Liver (tissue), 9 donors: ENCODE data around the gene CEP76. TPM values are rescaled to one million over a fixed set of nuclear protein-coding genes. Genes with fewer than 3 reads are reported as not detected.

Source experiments
- DNase-seq: peaks from one replicate; pipeline ENCODE4 v3.0.0-alpha.2; 2017; ENCODE audit warnings: low spot score
- H3K27ac ChIP-seq, 2 donors: one replicate each; pipeline ENCODE4 v1.7.0; 2013; ENCODE audit warnings: inconsistent platforms in 2 of 2, low read length in 2 of 2, control low read depth in 1 of 2, low read depth in 1 of 2, mild to moderate bottlenecking in 1 of 2
- H3K27me3 ChIP-seq, 4 donors: one replicate each; pipeline versions ENCODE4 v1.6.1 to v1.7.0; 2013; ENCODE audit warnings: low read length in 3 of 4, inconsistent platforms in 1 of 4, mild to moderate bottlenecking in 1 of 4, moderate library complexity in 1 of 4; ENCODE audit not compliant: control insufficient read depth in 4 of 4, insufficient read depth in 4 of 4
- H3K36me3 ChIP-seq, 4 donors: one replicate each; pipeline versions ENCODE4 v1.6.1 to v1.7.0; 2013; ENCODE audit warnings: low read length in 3 of 4, mild to moderate bottlenecking in 3 of 4, low read depth in 1 of 4, moderate library complexity in 1 of 4; ENCODE audit not compliant: control insufficient read depth in 4 of 4, insufficient read depth in 3 of 4
- H3K4me1 ChIP-seq, 4 donors: one replicate each; pipeline versions ENCODE4 v1.6.1 to v1.7.0; 2013; ENCODE audit warnings: low read length in 3 of 4, mild to moderate bottlenecking in 3 of 4, moderate library complexity in 1 of 4; ENCODE audit not compliant: control insufficient read depth in 4 of 4, insufficient read depth in 4 of 4
- H3K4me3 ChIP-seq, 3 donors: one replicate each; pipeline versions ENCODE4 v1.6.1 to v1.7.0; 2013; ENCODE audit warnings: low read length in 3 of 3, control low read depth in 1 of 3, low read depth in 1 of 3, mild to moderate bottlenecking in 1 of 3
- H3K9ac ChIP-seq, 2 donors: one replicate each; pipeline ENCODE4 v1.7.0; 2013; ENCODE audit warnings: low read length in 2 of 2, mild to moderate bottlenecking in 2 of 2, moderate library complexity in 2 of 2, control low read depth in 1 of 2, low read depth in 1 of 2
- H3K9me3 ChIP-seq, 4 donors: one replicate each; pipeline versions ENCODE4 v1.6.1 to v1.7.0; 2013; ENCODE audit warnings: low read length in 3 of 4; ENCODE audit not compliant: control insufficient read depth in 4 of 4
- EGR1 ChIP-seq, 2 donors: IDR thresholded peaks; 2 replicates each; pipeline ENCODE4 v1.6.1; 2016 to 2018; ENCODE audit warnings: antibody characterized with exemption in 2 of 2, low read depth in 2 of 2
- HNF4G ChIP-seq: IDR thresholded peaks from 2 replicates; pipeline ENCODE4 v1.6.1; 2016; ENCODE audit warnings: antibody characterized with exemption
- JUND ChIP-seq, 2 donors: IDR thresholded peaks; 2 replicates each; pipeline ENCODE4 v1.6.1; 2016; ENCODE audit warnings: antibody characterized with exemption in 2 of 2
- NR2F2 ChIP-seq: IDR thresholded peaks from 2 replicates; pipeline ENCODE4 v1.6.1; 2016; ENCODE audit warnings: antibody characterized with exemption
- RAD21 ChIP-seq, 2 donors: IDR thresholded peaks; 2 replicates each; pipeline ENCODE4 v1.6.1; 2016; ENCODE audit warnings: antibody characterized with exemption in 2 of 2, mild to moderate bottlenecking in 2 of 2
- SP1 ChIP-seq: IDR thresholded peaks from 2 replicates; pipeline ENCODE4 v1.6.1; 2018; ENCODE audit warnings: antibody characterized with exemption, mild to moderate bottlenecking
- TAF1 ChIP-seq: conservative IDR thresholded peaks from 2 replicates; pipeline ENCODE4 v1.6.1; 2016; ENCODE audit warnings: antibody characterized with exemption, mild to moderate bottlenecking
- YY1 ChIP-seq: IDR thresholded peaks from 2 replicates; pipeline ENCODE4 v1.6.1; 2016; ENCODE audit warnings: antibody characterized with exemption, mild to moderate bottlenecking
- WGBS: extraction: QIAGEN DNeasy Blood & Tissue Kit; methylation state at CpG from one replicate; pipeline ENCODE4 v1.1.7; 2013; 5-methylcytosine and 5-hydroxymethylcytosine counted together
- polyA plus RNA-seq, 2 donors: library from polyadenylated mRNA; stranded (reverse) in 1 of 2; unstranded in 1 of 2; fragments of 200-250 nt in 1 of 2; fragments of >200 nt in 1 of 2; fragmentation: Nextera tagmentation in 1 of 2; extraction: Ambion mirVana in 1 of 2; gene quantifications; one replicate each; pipeline versions ENCODE4 v1.2.1 to v1.2.3, GENCODE V29; 2013 to 2015
- total RNA-seq, 2 donors: library from RNA; depleted of rRNA; stranded (reverse); fragments of >200 nt; gene quantifications; one replicate each; pipeline ENCODE4 v1.2.3, GENCODE V29; 2014
- TF ChIP-seq, protein P1 (sequence below): fragments of 150-350 bp; IDR thresholded peaks from 2 replicates; pipeline ENCODE4 v1.5.1; 2017; ENCODE audit warnings: improper control_type of control experiment, low read depth, low read length; ENCODE audit not compliant: missing input control
- TF ChIP-seq, protein P2 (sequence below): IDR thresholded peaks from 2 replicates; pipeline ENCODE4 v1.6.1; 2016; ENCODE audit warnings: antibody characterized with exemption, mild to moderate bottlenecking
- TF ChIP-seq, protein P3 (sequence below): IDR thresholded peaks from 2 replicates; pipeline ENCODE4 v1.6.1; 2016; ENCODE audit warnings: antibody characterized with exemption
- TF ChIP-seq, protein P4 (sequence below): IDR thresholded peaks from 2 replicates; pipeline ENCODE4 v1.6.1; 2016; ENCODE audit warnings: antibody characterized with exemption
- donor health status: healthy.
- donor health status: healthy.
- donor health status: healthy.
- donor health status: healthy.
- donor health status: healthy.

CEP76 gene, protein sequence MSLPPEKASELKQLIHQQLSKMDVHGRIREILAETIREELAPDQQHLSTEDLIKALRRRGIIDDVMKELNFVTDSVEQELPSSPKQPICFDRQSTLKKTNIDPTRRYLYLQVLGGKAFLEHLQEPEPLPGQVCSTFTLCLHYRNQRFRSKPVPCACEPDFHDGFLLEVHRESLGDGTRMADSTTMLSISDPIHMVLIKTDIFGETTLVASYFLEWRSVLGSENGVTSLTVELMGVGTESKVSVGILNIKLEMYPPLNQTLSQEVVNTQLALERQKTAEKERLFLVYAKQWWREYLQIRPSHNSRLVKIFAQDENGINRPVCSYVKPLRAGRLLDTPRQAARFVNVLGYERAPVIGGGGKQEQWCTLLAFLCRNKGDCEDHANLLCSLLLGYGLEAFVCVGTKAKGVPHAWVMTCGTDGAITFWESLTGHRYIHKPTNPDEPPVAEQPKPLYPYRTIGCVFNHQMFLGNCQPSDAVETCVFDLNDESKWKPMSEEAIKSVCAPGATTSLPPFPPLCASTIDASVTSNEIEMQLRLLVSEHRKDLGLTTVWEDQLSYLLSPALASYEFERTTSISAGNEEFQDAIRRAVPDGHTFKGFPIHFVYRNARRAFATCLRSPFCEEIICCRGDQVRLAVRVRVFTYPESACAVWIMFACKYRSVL
- total RNA-seq (10 to 100 TPM in 1 of 2 donors, 1 to 10 TPM in 1; 6.4 to 11.8 TPM), polyA plus RNA-seq (1 to 10 TPM; 1.3 to 2.1 TPM)

DNA sequence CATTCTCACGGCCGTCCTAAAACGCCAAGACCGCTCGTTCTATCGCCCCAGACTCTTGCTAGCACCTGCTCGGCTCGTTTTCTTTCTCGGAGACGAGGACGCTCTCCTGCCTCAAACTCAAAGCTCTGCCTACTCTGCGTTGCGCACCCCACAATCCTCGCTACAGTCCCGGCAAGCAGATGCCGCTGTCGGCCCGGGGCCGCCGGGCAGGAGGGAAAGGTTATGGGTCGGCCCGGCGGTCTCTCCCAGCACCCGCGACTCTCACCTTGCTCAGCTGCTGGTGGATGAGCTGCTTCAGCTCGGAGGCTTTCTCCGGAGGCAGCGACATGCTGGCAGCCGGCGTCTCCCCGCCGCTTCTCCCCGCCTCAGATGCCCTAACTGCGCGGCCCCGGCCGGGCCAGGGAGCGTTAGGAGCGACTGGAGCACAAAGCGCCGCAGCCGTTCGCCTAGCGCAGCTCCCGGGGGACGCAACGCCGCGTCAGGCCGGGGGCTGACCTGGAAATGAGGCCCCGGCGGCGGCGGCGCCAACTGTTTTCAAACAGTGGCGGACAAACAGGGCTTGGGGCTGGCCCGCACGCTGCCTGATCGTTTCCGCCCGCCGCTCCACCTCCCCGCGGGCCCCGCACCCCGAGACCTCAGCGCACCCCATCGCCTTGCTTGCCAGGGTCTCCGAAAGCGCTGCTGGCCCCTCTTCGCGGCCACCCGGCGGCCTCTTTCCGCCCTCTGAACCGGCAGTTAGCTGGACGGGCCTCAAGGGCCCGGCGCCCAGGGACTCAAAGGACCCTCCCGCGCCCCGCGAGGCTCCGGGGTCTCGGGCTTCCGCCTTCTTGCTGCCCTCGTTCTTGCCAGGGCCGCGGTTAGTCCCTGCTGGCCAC, at the start of gene CEP76, which contains the start of gene PSMG2:
CEP76 (minus strand) TSS at position 503 of the 875 bp plus-strand sequence; CDS start at position 328, 175 bp downstream.
PSMG2 (plus strand) TSS at position 822 of the 875 bp plus-strand sequence. CDS start 66 bp downstream, outside the sequence.
- Histone ChIP-seq H3K9ac (peak within 1 kb of the TSS; percentile 89 to 94), H3K4me3 (peak within 1 kb of the TSS; percentile 90 to 98 (median 90)), H3K9me3 (no peaks in the 10 kb centered on the region), H3K4me1 (peaks cover 11 to 35% (median 18%) of the 10 kb centered on the region in 4 donors), H3K27ac (peak within 1 kb of the TSS; percentile 89 to 94), H3K36me3 (peaks cover 3 to 13% (median 6%) of the 10 kb centered on the region in 4 donors), H3K27me3 (no peaks in the 10 kb centered on the region)
- under 1% methylated on average over 89 of the region's 89 CpGs for WGBS
- DNase-seq, result peak; percentile 88
- no peak for TF ChIP-seq RAD21 (IDR thresholded peaks at IDR 0.05)
- no peak for TF ChIP-seq HNF4G
- peak; percentile 25 for TF ChIP-seq SP1
- TF ChIP-seq TAF1, result peak; percentile 88
- TF ChIP-seq, protein P1, sequence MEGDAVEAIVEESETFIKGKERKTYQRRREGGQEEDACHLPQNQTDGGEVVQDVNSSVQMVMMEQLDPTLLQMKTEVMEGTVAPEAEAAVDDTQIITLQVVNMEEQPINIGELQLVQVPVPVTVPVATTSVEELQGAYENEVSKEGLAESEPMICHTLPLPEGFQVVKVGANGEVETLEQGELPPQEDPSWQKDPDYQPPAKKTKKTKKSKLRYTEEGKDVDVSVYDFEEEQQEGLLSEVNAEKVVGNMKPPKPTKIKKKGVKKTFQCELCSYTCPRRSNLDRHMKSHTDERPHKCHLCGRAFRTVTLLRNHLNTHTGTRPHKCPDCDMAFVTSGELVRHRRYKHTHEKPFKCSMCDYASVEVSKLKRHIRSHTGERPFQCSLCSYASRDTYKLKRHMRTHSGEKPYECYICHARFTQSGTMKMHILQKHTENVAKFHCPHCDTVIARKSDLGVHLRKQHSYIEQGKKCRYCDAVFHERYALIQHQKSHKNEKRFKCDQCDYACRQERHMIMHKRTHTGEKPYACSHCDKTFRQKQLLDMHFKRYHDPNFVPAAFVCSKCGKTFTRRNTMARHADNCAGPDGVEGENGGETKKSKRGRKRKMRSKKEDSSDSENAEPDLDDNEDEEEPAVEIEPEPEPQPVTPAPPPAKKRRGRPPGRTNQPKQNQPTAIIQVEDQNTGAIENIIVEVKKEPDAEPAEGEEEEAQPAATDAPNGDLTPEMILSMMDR, result peak; percentile 7
- no peak for TF ChIP-seq JUND (IDR thresholded peaks at IDR 0.05)
- TF ChIP-seq, protein P2, sequence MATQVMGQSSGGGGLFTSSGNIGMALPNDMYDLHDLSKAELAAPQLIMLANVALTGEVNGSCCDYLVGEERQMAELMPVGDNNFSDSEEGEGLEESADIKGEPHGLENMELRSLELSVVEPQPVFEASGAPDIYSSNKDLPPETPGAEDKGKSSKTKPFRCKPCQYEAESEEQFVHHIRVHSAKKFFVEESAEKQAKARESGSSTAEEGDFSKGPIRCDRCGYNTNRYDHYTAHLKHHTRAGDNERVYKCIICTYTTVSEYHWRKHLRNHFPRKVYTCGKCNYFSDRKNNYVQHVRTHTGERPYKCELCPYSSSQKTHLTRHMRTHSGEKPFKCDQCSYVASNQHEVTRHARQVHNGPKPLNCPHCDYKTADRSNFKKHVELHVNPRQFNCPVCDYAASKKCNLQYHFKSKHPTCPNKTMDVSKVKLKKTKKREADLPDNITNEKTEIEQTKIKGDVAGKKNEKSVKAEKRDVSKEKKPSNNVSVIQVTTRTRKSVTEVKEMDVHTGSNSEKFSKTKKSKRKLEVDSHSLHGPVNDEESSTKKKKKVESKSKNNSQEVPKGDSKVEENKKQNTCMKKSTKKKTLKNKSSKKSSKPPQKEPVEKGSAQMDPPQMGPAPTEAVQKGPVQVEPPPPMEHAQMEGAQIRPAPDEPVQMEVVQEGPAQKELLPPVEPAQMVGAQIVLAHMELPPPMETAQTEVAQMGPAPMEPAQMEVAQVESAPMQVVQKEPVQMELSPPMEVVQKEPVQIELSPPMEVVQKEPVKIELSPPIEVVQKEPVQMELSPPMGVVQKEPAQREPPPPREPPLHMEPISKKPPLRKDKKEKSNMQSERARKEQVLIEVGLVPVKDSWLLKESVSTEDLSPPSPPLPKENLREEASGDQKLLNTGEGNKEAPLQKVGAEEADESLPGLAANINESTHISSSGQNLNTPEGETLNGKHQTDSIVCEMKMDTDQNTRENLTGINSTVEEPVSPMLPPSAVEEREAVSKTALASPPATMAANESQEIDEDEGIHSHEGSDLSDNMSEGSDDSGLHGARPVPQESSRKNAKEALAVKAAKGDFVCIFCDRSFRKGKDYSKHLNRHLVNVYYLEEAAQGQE, result peak; percentile 72
- no peak for TF ChIP-seq NR2F2
- TF ChIP-seq, protein P3, sequence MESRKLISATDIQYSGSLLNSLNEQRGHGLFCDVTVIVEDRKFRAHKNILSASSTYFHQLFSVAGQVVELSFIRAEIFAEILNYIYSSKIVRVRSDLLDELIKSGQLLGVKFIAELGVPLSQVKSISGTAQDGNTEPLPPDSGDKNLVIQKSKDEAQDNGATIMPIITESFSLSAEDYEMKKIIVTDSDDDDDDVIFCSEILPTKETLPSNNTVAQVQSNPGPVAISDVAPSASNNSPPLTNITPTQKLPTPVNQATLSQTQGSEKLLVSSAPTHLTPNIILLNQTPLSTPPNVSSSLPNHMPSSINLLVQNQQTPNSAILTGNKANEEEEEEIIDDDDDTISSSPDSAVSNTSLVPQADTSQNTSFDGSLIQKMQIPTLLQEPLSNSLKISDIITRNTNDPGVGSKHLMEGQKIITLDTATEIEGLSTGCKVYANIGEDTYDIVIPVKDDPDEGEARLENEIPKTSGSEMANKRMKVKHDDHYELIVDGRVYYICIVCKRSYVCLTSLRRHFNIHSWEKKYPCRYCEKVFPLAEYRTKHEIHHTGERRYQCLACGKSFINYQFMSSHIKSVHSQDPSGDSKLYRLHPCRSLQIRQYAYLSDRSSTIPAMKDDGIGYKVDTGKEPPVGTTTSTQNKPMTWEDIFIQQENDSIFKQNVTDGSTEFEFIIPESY, result peak; percentile 43
- TF ChIP-seq YY1, result peak; percentile 62

DNA sequence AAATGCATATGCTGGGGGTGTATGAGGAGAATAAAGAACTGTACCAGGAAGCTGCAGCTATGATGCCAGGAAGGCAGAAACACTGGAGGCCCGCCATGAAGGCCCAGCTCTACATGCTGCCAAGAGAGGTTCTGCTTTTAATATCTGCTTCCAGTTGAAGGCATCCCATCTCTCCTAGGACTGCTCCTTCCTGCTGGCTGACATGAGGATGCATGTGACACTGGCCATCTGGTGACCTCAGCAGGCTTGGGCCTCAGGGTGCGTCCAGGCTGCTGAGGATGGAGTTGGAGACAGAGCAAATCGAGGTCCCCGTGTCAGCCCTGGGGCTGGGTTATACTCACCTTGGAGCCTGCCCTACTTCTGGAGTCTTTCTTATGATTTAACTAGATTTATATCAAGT, 49.4 kb upstream of the CEP76 start:
- WGBS, result 82% methylated on average over 4 of the region's 4 CpGs
- DNase-seq, result no peak
- Histone ChIP-seq H3K9me3 (no peaks in the 10 kb centered on the region), H3K36me3 (no peaks in the 10 kb centered on the region), H3K4me3 (no peak overlapping the region), H3K27me3 (no peaks in the 10 kb centered on the region), H3K4me1 (no peaks in the 10 kb centered on the region), H3K9ac (no peak overlapping the region), H3K27ac (no peak overlapping the region)
- TF ChIP-seq EGR1 (IDR thresholded peaks at IDR 0.05; ENCODE audit: low read depth in 2 of 2), result no peak
- TF ChIP-seq TAF1, result no peak
- TF ChIP-seq, protein P4, sequence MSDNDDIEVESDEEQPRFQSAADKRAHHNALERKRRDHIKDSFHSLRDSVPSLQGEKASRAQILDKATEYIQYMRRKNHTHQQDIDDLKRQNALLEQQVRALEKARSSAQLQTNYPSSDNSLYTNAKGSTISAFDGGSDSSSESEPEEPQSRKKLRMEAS, result no peak
- TF ChIP-seq SP1, result no peak
